Subcutaneous adipose tissue (tissue), 4 donors: Measurements from ENCODE around the gene CSGALNACT2. TPM values are rescaled to one million over a fixed set of nuclear protein-coding genes. Genes with fewer than 3 reads are reported as not detected.

Source experiments
- CTCF ChIP-seq: fragments of 450-650 bp; IDR thresholded peaks from one replicate; pipeline ENCODE4 v1.5.1; 2016; ENCODE audit warnings: low read depth, mild to moderate bottlenecking, control low read depth, antibody characterized with exemption, moderate library complexity
- total RNA-seq, 4 donors: library from RNA; depleted of rRNA; stranded (reverse); fragments of >200 nt; gene quantifications; one replicate each; pipeline ENCODE4 v1.1.0, GENCODE V29; 2016

The CSGALNACT2 gene
- total RNA-seq, 4 donors from 2014 or later = 23.9 to 94.3 (median 41.1) TPM

- TF ChIP-seq CTCF = no peak
These were observed 47.9 kb downstream of the CSGALNACT2 start for GRCh38 chr10:43186150-43186549.

- TF ChIP-seq CTCF = no peak
These were observed 49.0 kb downstream of the CSGALNACT2 start for GRCh38 chr10:43187213-43187612.

- TF ChIP-seq CTCF = no peak
These were observed 50.5 kb downstream of the CSGALNACT2 start for GRCh38 chr10:43188702-43189101.

GRCh38 chr10:43190289-43190688 lies 52.0 kb downstream of the CSGALNACT2 start:
- TF ChIP-seq CTCF = no peak

- TF ChIP-seq CTCF = no peak
These were observed 52.5 kb downstream of the CSGALNACT2 start for GRCh38 chr10:43190775-43191174.

GRCh38 chr10:43192884-43193283 lies 54.6 kb downstream of the CSGALNACT2 start:
- TF ChIP-seq CTCF = no peak

- no peak for TF ChIP-seq CTCF
These were observed 55.3 kb downstream of the CSGALNACT2 start for GRCh38 chr10:43193496-43194080.
